Cardiac muscle cell (in vitro differentiated cells and primary cell): ENCODE measurements around the gene NDUFAF8. TPM values are rescaled to one million over a fixed set of nuclear protein-coding genes. Genes with fewer than 3 reads are reported as not detected.

ENCODE experiments used
- DNase-seq, 2 donors: peaks; one replicate each; pipeline versions ENCODE4 v3.0.0 to v3.0.0-alpha.2; 2010 to 2017; ENCODE audit warnings: low read depth in 1 of 2, low spot score in 1 of 2
- H3K27ac ChIP-seq: fragments of 200-600 bp; sonication (generic); 2 replicates; pipeline ENCODE4 v1.5.1; 2016
- H3K27me3 ChIP-seq: fragments of 200-600 bp; sonication (generic); 2 replicates; pipeline ENCODE4 v1.6.0; 2016; ENCODE audit warnings: control low read depth
- H3K36me3 ChIP-seq: fragments of 200-600 bp; sonication (generic); 2 replicates; pipeline ENCODE4 v1.5.1; 2016; ENCODE audit warnings: control low read depth
- H3K4me1 ChIP-seq: fragments of 200-600 bp; sonication (generic); 2 replicates; pipeline ENCODE4 v1.8.1; 2017; ENCODE audit warnings: low read depth, mild to moderate bottlenecking, mixed run types
- H3K4me3 ChIP-seq: fragments of 200-600 bp; sonication (generic); 2 replicates; pipeline ENCODE4 v1.5.1; 2016; ENCODE audit warnings: mild to moderate bottlenecking
- H3K9me3 ChIP-seq: fragments of 200-600 bp; sonication (generic); 2 replicates; pipeline ENCODE4 v1.5.1; 2017; ENCODE audit warnings: low read depth, mild to moderate bottlenecking, control low read depth
- polyA plus RNA-seq: library from polyadenylated mRNA; unstranded; fragments of >200 nt; fragmentation: Nextera tagmentation; extraction: Ambion mirVana; gene quantifications from 2 replicates; pipeline ENCODE4 v1.2.1, GENCODE V29; 2016
- total RNA-seq: library from RNA; depleted of rRNA; stranded (reverse); fragments of >200 nt; gene quantifications from 2 replicates; pipeline ENCODE4 v1.2.3, GENCODE V29; 2016
- TF ChIP-seq, protein P1 (sequence below): IDR thresholded peaks from 2 replicates; pipeline ENCODE4 v1.5.1; 2012; ENCODE audit warnings: low read depth, mild to moderate bottlenecking, low read length

Gene NDUFAF8
- total and polyA plus RNA-seq, 2 experiments from 2014 or later, result 52.3 to 142 TPM

DNA sequence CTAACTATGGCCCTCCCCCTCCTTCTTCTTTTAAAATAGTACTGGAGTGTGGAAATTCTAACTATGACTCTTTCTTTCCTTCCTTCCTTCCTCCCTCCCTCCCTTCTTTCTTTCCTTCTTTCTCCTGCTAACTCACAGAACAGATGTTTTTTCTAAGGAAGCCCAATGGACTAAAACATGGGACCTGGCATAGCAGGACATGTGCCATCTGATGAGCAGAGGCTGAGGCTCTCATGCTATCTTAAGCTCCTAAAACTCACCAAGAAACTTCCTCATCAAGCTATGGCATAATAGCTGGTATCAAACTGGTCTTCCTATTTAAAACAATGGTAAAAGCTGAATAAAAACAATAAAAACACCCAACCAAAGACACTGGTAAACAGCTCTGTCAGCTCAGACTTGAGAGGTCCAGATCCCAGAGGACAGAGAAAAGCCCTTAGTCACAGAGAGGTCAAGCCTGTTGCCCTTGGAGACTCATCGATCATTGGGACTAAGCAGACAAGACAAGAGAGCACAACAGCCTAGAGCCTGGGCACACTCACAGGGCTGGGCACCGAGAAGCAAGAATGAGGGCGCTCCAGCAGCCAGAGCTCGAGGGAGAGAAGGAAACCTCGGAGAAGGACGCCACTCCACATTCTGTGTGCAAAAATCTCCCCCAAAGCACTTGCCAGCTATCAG is 28.4 kb downstream of the NDUFAF8 start:
- peaks cover 6% of the 10 kb centered on the region for H3K36me3 ChIP-seq
- no peak overlapping the region for H3K27ac ChIP-seq
- H3K4me1 ChIP-seq, result no peaks in the 10 kb centered on the region
- no peaks in the 10 kb centered on the region for H3K9me3 ChIP-seq
- no peak for DNase-seq
- H3K27me3 ChIP-seq, result no peaks in the 10 kb centered on the region
- H3K4me3 ChIP-seq, result no peak overlapping the region
- TF ChIP-seq, protein P1, sequence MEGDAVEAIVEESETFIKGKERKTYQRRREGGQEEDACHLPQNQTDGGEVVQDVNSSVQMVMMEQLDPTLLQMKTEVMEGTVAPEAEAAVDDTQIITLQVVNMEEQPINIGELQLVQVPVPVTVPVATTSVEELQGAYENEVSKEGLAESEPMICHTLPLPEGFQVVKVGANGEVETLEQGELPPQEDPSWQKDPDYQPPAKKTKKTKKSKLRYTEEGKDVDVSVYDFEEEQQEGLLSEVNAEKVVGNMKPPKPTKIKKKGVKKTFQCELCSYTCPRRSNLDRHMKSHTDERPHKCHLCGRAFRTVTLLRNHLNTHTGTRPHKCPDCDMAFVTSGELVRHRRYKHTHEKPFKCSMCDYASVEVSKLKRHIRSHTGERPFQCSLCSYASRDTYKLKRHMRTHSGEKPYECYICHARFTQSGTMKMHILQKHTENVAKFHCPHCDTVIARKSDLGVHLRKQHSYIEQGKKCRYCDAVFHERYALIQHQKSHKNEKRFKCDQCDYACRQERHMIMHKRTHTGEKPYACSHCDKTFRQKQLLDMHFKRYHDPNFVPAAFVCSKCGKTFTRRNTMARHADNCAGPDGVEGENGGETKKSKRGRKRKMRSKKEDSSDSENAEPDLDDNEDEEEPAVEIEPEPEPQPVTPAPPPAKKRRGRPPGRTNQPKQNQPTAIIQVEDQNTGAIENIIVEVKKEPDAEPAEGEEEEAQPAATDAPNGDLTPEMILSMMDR, result no peak

DNA sequence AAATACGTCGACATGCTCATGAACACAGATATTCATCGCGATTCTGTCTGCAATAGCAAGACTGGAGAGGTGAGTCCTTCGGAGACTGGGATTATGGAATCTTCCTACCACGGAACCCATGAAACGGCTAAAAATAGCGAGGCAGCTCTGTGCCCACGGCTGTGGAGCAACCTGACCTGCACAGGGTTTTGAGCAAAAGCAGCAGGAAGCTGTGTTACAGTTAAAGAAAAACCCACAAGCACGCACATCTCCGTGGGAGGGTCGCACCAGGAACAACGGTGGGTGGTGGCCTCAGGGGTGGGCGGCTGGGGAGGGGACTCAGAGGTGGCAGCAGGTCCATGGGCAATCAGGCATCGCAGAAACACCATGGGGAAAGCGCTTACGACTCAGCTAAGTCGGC is 31.2 kb downstream of the NDUFAF8 start:
- peak in 1 of 2 donors; percentile 26 for DNase-seq
- H3K36me3 ChIP-seq, result peaks cover 10% of the 10 kb centered on the region
- H3K4me3 ChIP-seq, result no peak overlapping the region
- no peaks in the 10 kb centered on the region for H3K9me3 ChIP-seq
- H3K27me3 ChIP-seq, result no peaks in the 10 kb centered on the region
- H3K27ac ChIP-seq, result peak overlapping the region; percentile 34
- TF ChIP-seq, protein P1, result no peak
- H3K4me1 ChIP-seq, result no peaks in the 10 kb centered on the region

DNA sequence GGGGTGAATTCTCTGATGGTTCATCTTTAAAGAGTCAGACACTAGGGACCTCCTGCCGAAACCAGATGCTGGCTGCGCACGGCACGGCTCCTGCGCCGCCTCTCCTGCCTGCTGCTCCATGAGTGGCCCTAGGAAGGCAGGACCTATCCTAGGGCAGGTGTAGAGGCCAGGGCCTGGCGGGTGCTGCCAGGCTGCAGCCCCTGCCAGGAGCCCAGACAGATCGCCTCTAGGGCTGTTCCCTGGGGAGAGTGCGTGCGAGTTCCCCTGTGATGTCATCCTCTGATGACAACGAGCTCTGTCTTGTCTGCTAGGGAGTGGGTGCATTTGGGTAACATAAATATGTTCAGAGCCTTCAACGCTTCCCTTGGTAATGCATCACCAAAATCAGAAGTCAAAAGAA is 32.1 kb downstream of the NDUFAF8 start:
- H3K27ac ChIP-seq, result no peak overlapping the region
- H3K4me1 ChIP-seq, result no peaks in the 10 kb centered on the region
- peaks cover 14% of the 10 kb centered on the region for H3K36me3 ChIP-seq
- no peaks in the 10 kb centered on the region for H3K27me3 ChIP-seq
- TF ChIP-seq, protein P1, result no peak
- H3K9me3 ChIP-seq, result no peaks in the 10 kb centered on the region
- H3K4me3 ChIP-seq, result no peak overlapping the region
- DNase-seq, result no peak

DNA sequence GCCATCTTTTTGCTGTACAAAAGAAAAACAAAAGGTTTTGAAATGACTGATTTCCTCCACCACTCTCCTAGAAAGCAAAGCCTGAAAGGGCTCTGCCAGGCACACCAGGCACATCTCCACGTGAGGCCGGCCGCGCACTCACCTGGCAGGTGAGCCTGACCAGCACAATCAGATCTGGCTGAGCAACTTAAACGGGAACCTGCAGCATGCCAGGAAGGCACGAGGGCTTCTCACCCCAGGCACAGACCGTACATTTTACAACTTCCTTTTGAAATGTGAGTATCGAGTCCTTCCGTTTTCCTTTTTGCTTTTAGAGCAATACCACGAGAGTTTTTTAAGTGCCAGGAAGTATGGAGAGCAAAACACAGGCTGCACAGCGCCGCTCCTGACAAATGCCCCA is 33.5 kb downstream of the NDUFAF8 start:
- H3K27me3 ChIP-seq, result no peaks in the 10 kb centered on the region
- no peak overlapping the region for H3K27ac ChIP-seq
- peaks cover 12% of the 10 kb centered on the region for H3K36me3 ChIP-seq
- no peak overlapping the region for H3K4me3 ChIP-seq
- TF ChIP-seq, protein P1, result no peak
- H3K9me3 ChIP-seq, result no peaks in the 10 kb centered on the region
- H3K4me1 ChIP-seq, result no peaks in the 10 kb centered on the region
- no peak for DNase-seq

DNA sequence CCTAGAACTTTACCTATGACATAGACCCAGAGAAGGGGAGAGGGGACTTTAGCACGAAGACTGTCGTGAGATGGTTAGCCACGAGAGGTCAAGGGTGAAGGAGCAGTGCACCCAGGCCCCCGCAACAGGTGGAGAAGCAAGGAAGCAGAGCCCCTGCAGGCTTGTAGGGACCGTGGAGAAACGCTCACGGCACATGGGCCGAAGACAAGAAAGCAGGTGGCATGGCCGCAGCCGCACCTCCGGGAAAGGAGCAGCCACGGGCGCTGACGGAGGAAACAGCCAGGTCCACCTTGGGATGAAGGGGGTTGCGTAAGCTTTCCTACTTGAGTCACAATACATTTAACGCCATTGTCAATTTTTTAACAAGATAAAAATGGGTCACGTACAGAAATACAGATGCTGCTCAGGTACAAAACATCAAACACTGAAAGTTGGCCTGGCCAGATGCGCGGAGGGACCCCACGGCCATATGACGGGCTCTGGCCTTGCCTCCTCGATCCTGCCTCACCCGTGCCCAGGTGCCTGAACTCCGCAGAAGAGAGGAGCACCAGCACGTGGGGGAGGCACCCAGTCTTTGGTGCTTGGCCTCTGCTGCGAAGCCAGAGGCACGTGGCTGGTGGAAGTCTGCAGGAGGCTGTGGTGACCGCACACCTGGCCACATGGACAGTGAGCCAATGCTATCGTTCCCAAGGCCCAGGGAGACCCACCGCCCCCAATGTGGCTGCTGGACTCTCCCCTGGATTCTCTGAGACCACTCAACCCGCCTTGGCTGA is 34.8 kb downstream of the NDUFAF8 start:
- TF ChIP-seq, protein P1, result no peak
- Histone ChIP-seq H3K4me1 (no peaks in the 10 kb centered on the region), H3K27ac (no peak overlapping the region), H3K4me3 (no peak overlapping the region), H3K36me3 (peaks cover 12% of the 10 kb centered on the region), H3K9me3 (no peaks in the 10 kb centered on the region), H3K27me3 (no peaks in the 10 kb centered on the region)
- DNase-seq, result no peak
